ENCODE data around the gene MARVELD1. TPM values are rescaled to one million over a fixed set of nuclear protein-coding genes. Genes with fewer than 3 reads are reported as not detected.

The MARVELD1 gene
- total and polyA plus RNA-seq, 12 donors, result 4.2 to 23.5 (median 10.0) TPM

- DNase-seq, result no peak
- Histone ChIP-seq H3K27me3 (peaks cover 5% of the 10 kb centered on the region), H3K36me3 (replicated peaks in 1 of 2) (peaks cover 0 to 6% of the 10 kb centered on the region in 2 donors), H3K27ac (no peak overlapping the region), H3K9me3 (replicated peaks in 1 of 3) (no peaks in the 10 kb centered on the region), H3K4me3 (no peak overlapping the region), H3K4me1 (replicated peaks in 1 of 2) (no peaks in the 10 kb centered on the region)
- intact Hi-C loops (cut with DNase I), result no loop called here
- TF ChIP-seq POLR2A (IDR thresholded peaks at IDR 0.05) (no peak), CTCF (IDR thresholded peaks at IDR 0.05) (no peak)
- 77 to 98% (median 94%) methylated on average over 8 to 15 of the region's 15 CpGs for WGBS, 4 donors
These were observed 51.7 kb downstream of the MARVELD1 start for GRCh38 chr10:97765201-97765600.

GRCh38 chr10:97766106-97766810, 52.7 kb downstream of the MARVELD1 start:
- intact Hi-C loops (cut with DNase I), result no loop called here
- H3K27ac ChIP-seq, result no peak overlapping the region
- WGBS, 4 donors, result 80 to 93% (median 87%) methylated on average over 2 to 13 of the region's 13 CpGs
- no peaks in the 10 kb centered on the region for H3K9me3 ChIP-seq (replicated peaks in 1 of 3)
- TF ChIP-seq POLR2A (IDR thresholded peaks at IDR 0.05), result no peak
- no peak for TF ChIP-seq CTCF (IDR thresholded peaks at IDR 0.05)
- no peak for DNase-seq
- H3K4me3 ChIP-seq, result no peak overlapping the region
- no peaks in the 10 kb centered on the region for H3K36me3 ChIP-seq (replicated peaks in 1 of 2)
- peaks cover 15% of the 10 kb centered on the region for H3K27me3 ChIP-seq
- no peaks in the 10 kb centered on the region for H3K4me1 ChIP-seq (replicated peaks in 1 of 2)

GRCh38 chr10:97766996-97767924, 53.7 kb downstream of the MARVELD1 start:
- Histone ChIP-seq H3K27me3 (peaks cover 18% of the 10 kb centered on the region), H3K36me3 (replicated peaks in 1 of 2) (no peaks in the 10 kb centered on the region), H3K4me1 (replicated peaks in 1 of 2) (no peaks in the 10 kb centered on the region), H3K4me3 (no peak overlapping the region), H3K9me3 (replicated peaks in 1 of 3) (no peaks in the 10 kb centered on the region), H3K27ac (no peak overlapping the region)
- 84 to 90% (median 85%) methylated on average over 18 to 22 of the region's 22 CpGs for WGBS, 4 donors
- DNase-seq, result no peak
- no peak for TF ChIP-seq CTCF (IDR thresholded peaks at IDR 0.05)
- TF ChIP-seq POLR2A (IDR thresholded peaks at IDR 0.05), result no peak
- intact Hi-C loops (cut with DNase I), result no loop called here

Other genes starting within 250 kb of the MARVELD1 start
- gene MMS19, start 215.3 kb upstream of the MARVELD1 start, total RNA-seq, result 100 to 1,000 TPM in 1 of 9 donors, 10 to 100 TPM in 8; 38.7 to 139 (median 61.0) TPM
- 10 to 100 TPM; 46.8 to 79.8 (median 68.4) TPM for gene MMS19, start 215.3 kb upstream of the MARVELD1 start, polyA plus RNA-seq
- gene UBTD1, start 214.8 kb upstream of the MARVELD1 start, total RNA-seq, result 10 to 100 TPM in 8 of 9 donors, 1 to 10 TPM in 1; 7.9 to 24.2 (median 13.3) TPM
- gene UBTD1, start 214.8 kb upstream of the MARVELD1 start, polyA plus RNA-seq, result 10 to 100 TPM in 2 of 3 donors, 1 to 10 TPM in 1; 1.4 to 20.6 (median 17.4) TPM
- gene ANKRD2, start 141.0 kb upstream of the MARVELD1 start, total RNA-seq, result 1 to 10 TPM in 5 of 9 donors, under 1 TPM in 2, not detected in 2; 0.67 to 2.9 (median 2.3) TPM
- gene ANKRD2, start 141.0 kb upstream of the MARVELD1 start, polyA plus RNA-seq, result under 1 TPM; 0.24 to 0.81 (median 0.72) TPM
- gene HOGA1, start 129.3 kb upstream of the MARVELD1 start, total RNA-seq, result 10 to 100 TPM in 6 of 9 donors, 1 to 10 TPM in 3; 2.1 to 30.8 (median 13.3) TPM
- 10 to 100 TPM in 2 of 3 donors, 1 to 10 TPM in 1; 3.2 to 13.6 (median 12.1) TPM for gene HOGA1, start 129.3 kb upstream of the MARVELD1 start, polyA plus RNA-seq
- gene C10orf62, start 124.0 kb upstream of the MARVELD1 start, total RNA-seq, result 1 to 10 TPM in 3 of 9 donors, under 1 TPM in 3, not detected in 3; 0.47 to 2.3 (median 1.0) TPM
- 1 to 10 TPM in 1 of 3 donors, under 1 TPM in 2; 0.26 to 1.3 (median 0.44) TPM for gene C10orf62, start 124.0 kb upstream of the MARVELD1 start, polyA plus RNA-seq
- gene MORN4, start 80.2 kb upstream of the MARVELD1 start, total RNA-seq, result 10 to 100 TPM in 2 of 9 donors, 1 to 10 TPM in 7; 1.6 to 12.2 (median 7.9) TPM
- gene MORN4, start 80.2 kb upstream of the MARVELD1 start, polyA plus RNA-seq, result 10 to 100 TPM in 2 of 3 donors, 1 to 10 TPM in 1; 5.1 to 15.0 (median 11.7) TPM
- gene PI4K2A, start 73.1 kb upstream of the MARVELD1 start, total RNA-seq, result 10 to 100 TPM; 30.0 to 70.8 (median 41.6) TPM
- 10 to 100 TPM; 17.8 to 69.8 (median 18.2) TPM for gene PI4K2A, start 73.1 kb upstream of the MARVELD1 start, polyA plus RNA-seq
- gene AVPI1, start 26.5 kb upstream of the MARVELD1 start, total RNA-seq, result 100 to 1,000 TPM in 1 of 9 donors, 10 to 100 TPM in 8; 13.1 to 158 (median 27.1) TPM
- 10 to 100 TPM; 15.4 to 19.7 (median 15.7) TPM for gene AVPI1, start 26.5 kb upstream of the MARVELD1 start, polyA plus RNA-seq
- 10 to 100 TPM; 26.7 to 45.3 (median 34.7) TPM for gene ZFYVE27, start 23.4 kb downstream of the MARVELD1 start, total RNA-seq
- 10 to 100 TPM; 23.6 to 39.3 (median 31.7) TPM for gene ZFYVE27, start 23.4 kb downstream of the MARVELD1 start, polyA plus RNA-seq
- 10 to 100 TPM in 2 of 9 donors, 1 to 10 TPM in 3, under 1 TPM in 4; 0.22 to 12.9 (median 1.4) TPM for gene SFRP5, start 58.3 kb downstream of the MARVELD1 start, total RNA-seq
- 10 to 100 TPM in 1 of 3 donors, 1 to 10 TPM in 2; 8.0 to 43.4 (median 8.7) TPM for gene SFRP5, start 58.3 kb downstream of the MARVELD1 start, polyA plus RNA-seq
- gene GOLGA7B, start 136.1 kb downstream of the MARVELD1 start, total RNA-seq, result 1 to 10 TPM in 3 of 9 donors, under 1 TPM in 6; 0.06 to 2.2 (median 0.61) TPM
- 10 to 100 TPM in 1 of 3 donors, 1 to 10 TPM in 2; 1.8 to 20.3 (median 3.5) TPM for gene GOLGA7B, start 136.1 kb downstream of the MARVELD1 start, polyA plus RNA-seq